Measurements from ENCODE around the gene BRME1.

Gene BRME1

GRCh38 chr19:13881692-13882418, 24.1 kb downstream of the BRME1 start:
- Histone ChIP-seq H3K36me3 (ENCODE audit: insufficient read depth, low read length) (no peaks in the 10 kb centered on the region), H3K27me3 (ENCODE audit: insufficient read depth, low read length, poor library complexity, severe bottlenecking) (no peaks in the 10 kb centered on the region), H3K79me2 (ENCODE audit: insufficient read depth, low read length) (no peaks in the 10 kb centered on the region; the same call in 1 of the 2 replicates), H3K9me3 (ENCODE audit: insufficient read depth, low read depth, low read length) (no peaks in the 10 kb centered on the region), H3K4me2 (ENCODE audit: low read depth, low read length, poor library complexity, severe bottlenecking) (peak overlapping the region; percentile 79), H3F3A (ENCODE audit: low read depth) (no peaks in the 10 kb centered on the region), H3K4me1 (ENCODE audit: insufficient read depth, low read length, poor library complexity, severe bottlenecking) (peaks cover 38% of the 10 kb centered on the region), H3K9me2 (replicated peaks; ENCODE audit: low read depth, low read length) (no peaks in the 10 kb centered on the region), H3K9ac (ENCODE audit: low read depth, low read length, poor library complexity, severe bottlenecking) (peak overlapping the region; percentile 72), H3K4me3 (ENCODE audit: low read length, poor library complexity, severe bottlenecking) (peak overlapping the region; percentile 68), H2AFZ (ENCODE audit: low read length) (no peak overlapping the region), H4K20me1 (ENCODE audit: insufficient read depth, low read length, poor library complexity, severe bottlenecking) (no peaks in the 10 kb centered on the region)
- no peak for TF ChIP-seq EZH2phosphoT487 (IDR thresholded peaks at IDR 0.05; ENCODE audit: borderline replicate concordance)
- no peak for TF ChIP-seq CTCF (conservative IDR thresholded peaks at IDR 0.05; ENCODE audit: low read length)

- Histone ChIP-seq H2AFZ (ENCODE audit: low read length) (no peak overlapping the region), H3K9me2 (replicated peaks; ENCODE audit: low read depth, low read length) (no peaks in the 10 kb centered on the region), H3K4me3 (ENCODE audit: low read length, poor library complexity, severe bottlenecking) (peak overlapping the region; percentile 68), H3K36me3 (ENCODE audit: insufficient read depth, low read length) (no peaks in the 10 kb centered on the region), H3K4me1 (ENCODE audit: insufficient read depth, low read length, poor library complexity, severe bottlenecking) (peaks cover 38% of the 10 kb centered on the region), H3K9ac (ENCODE audit: low read depth, low read length, poor library complexity, severe bottlenecking) (peak overlapping the region; percentile 72), H3K4me2 (ENCODE audit: low read depth, low read length, poor library complexity, severe bottlenecking) (peak overlapping the region; percentile 79), H3K27me3 (ENCODE audit: insufficient read depth, low read length, poor library complexity, severe bottlenecking) (no peaks in the 10 kb centered on the region), H3K79me2 (ENCODE audit: insufficient read depth, low read length) (no peaks in the 10 kb centered on the region; the same call in 1 of the 2 replicates), H4K20me1 (ENCODE audit: insufficient read depth, low read length, poor library complexity, severe bottlenecking) (no peaks in the 10 kb centered on the region), H3F3A (ENCODE audit: low read depth) (no peaks in the 10 kb centered on the region), H3K9me3 (ENCODE audit: insufficient read depth, low read depth, low read length) (no peaks in the 10 kb centered on the region)
- TF ChIP-seq CTCF (conservative IDR thresholded peaks at IDR 0.05; ENCODE audit: low read length) (0 out of 2 replicates have a peak, but pooled peaks have one; percentile 21), EZH2phosphoT487 (IDR thresholded peaks at IDR 0.05; ENCODE audit: borderline replicate concordance) (no peak)
Measured at GRCh38 chr19:13881251-13881691, 24.6 kb downstream of the BRME1 start.

GRCh38 chr19:13880059-13881043, 25.6 kb downstream of the BRME1 start:
- Histone ChIP-seq H3K9me3 (ENCODE audit: insufficient read depth, low read depth, low read length) (no peaks in the 10 kb centered on the region), H3K79me2 (ENCODE audit: insufficient read depth, low read length) (no peaks in the 10 kb centered on the region; the same call in 1 of the 2 replicates), H3K4me2 (ENCODE audit: low read depth, low read length, poor library complexity, severe bottlenecking) (peak overlapping the region; percentile 79), H3K9ac (ENCODE audit: low read depth, low read length, poor library complexity, severe bottlenecking) (peak overlapping the region; percentile 72), H2AFZ (ENCODE audit: low read length) (no peak overlapping the region), H3K36me3 (ENCODE audit: insufficient read depth, low read length) (no peaks in the 10 kb centered on the region), H3F3A (ENCODE audit: low read depth) (no peaks in the 10 kb centered on the region), H3K4me1 (ENCODE audit: insufficient read depth, low read length, poor library complexity, severe bottlenecking) (peaks cover 38% of the 10 kb centered on the region), H4K20me1 (ENCODE audit: insufficient read depth, low read length, poor library complexity, severe bottlenecking) (peaks cover 5% of the 10 kb centered on the region), H3K27me3 (ENCODE audit: insufficient read depth, low read length, poor library complexity, severe bottlenecking) (no peaks in the 10 kb centered on the region), H3K9me2 (replicated peaks; ENCODE audit: low read depth, low read length) (no peaks in the 10 kb centered on the region), H3K4me3 (ENCODE audit: low read length, poor library complexity, severe bottlenecking) (peak overlapping the region; percentile 68)
- TF ChIP-seq EZH2phosphoT487 (IDR thresholded peaks at IDR 0.05; ENCODE audit: borderline replicate concordance) (no peak), CTCF (conservative IDR thresholded peaks at IDR 0.05; ENCODE audit: low read length) (peak; percentile 97)

All from Loucy (cell line).